SK-N-SH (cell line): ENCODE results near the gene STK16. TPM values are rescaled to one million over a fixed set of nuclear protein-coding genes. Genes with fewer than 3 reads are reported as not detected.

Experiments
- CTCF ChIA-PET: fragments of 300-600, 350-600 bp; formaldehyde crosslinking; extraction: SDS; loops from one replicate; lab custom pipeline; 2021; lab: Yijun Ruan, JAX
- POLR2A ChIA-PET: fragments of 350-600 bp; sonication (Branson Sonifier 250); formaldehyde crosslinking; extraction: SDS; loops from one replicate; lab custom pipeline; 2020; ENCODE audit warnings: antibody characterized with exemption, inconsistent platforms; lab: Yijun Ruan, JAX
- DNase-seq: peaks from one replicate; pipeline ENCODE4 v3.0.0; 2012
- H2AFZ ChIP-seq: fragments of 200-600 bp; sonication (generic); 2 replicates; pipeline ENCODE4 v1.8.1; 2016; ENCODE audit warnings: antibody characterized with exemption, mild to moderate bottlenecking, low read depth
- H3F3A ChIP-seq: fragments of 200-600 bp; sonication (generic); replicated peaks from 2 replicates; pipeline ENCODE3; 2016; ENCODE audit warnings: antibody characterized with exemption, mild to moderate bottlenecking; ENCODE audit not compliant: insufficient read depth
- H3K27ac ChIP-seq, 2 experiments: fragments of 200-500 bp in 1 of 2; fragments of 200-600 bp in 1 of 2; sonication (Bioruptor generic) in 1 of 2; sonication (generic), shearing (Covaris generic) in 1 of 2; 2 replicates each; pipeline versions ENCODE4 v1.5.1 to v1.6.1; 2014 to 2016; ENCODE audit warnings: low read depth in 2 of 2, inconsistent platforms in 1 of 2, low read length in 1 of 2, mild to moderate bottlenecking in 1 of 2, mixed read lengths in 1 of 2
- H3K27me3 ChIP-seq: fragments of 200-600 bp; sonication (generic), shearing (Covaris generic); 2 replicates; pipeline ENCODE4 v1.6.1; 2016; ENCODE audit warnings: mixed run types; ENCODE audit not compliant: insufficient read depth
- H3K36me3 ChIP-seq, 2 experiments: fragments of 200-500 bp in 1 of 2; fragments of 200-600 bp in 1 of 2; sonication (Bioruptor generic) in 1 of 2; sonication (generic) in 1 of 2; replicated peaks in 1 of 2; 2 replicates each; pipeline versions ENCODE3 to v1.5.1; 2014 to 2016; ENCODE audit warnings: low read length in 1 of 2, mild to moderate bottlenecking in 1 of 2; ENCODE audit not compliant: insufficient read depth in 2 of 2, control insufficient read depth in 1 of 2
- H3K4me1 ChIP-seq, 2 experiments: fragments of 200-500 bp in 1 of 2; fragments of 200-600 bp in 1 of 2; sonication (Bioruptor generic) in 1 of 2; sonication (generic), shearing (Covaris generic) in 1 of 2; 2 replicates each; pipeline versions ENCODE4 v1.5.1 to v1.6.1; 2014 to 2016; ENCODE audit warnings: low read depth in 1 of 2, low read length in 1 of 2, mixed run types in 1 of 2; ENCODE audit not compliant: insufficient read depth in 2 of 2, control insufficient read depth in 1 of 2
- H3K4me2 ChIP-seq: fragments of 200-600 bp; sonication (generic), shearing (Covaris generic); 2 replicates; pipeline ENCODE4 v1.6.1; 2017; ENCODE audit warnings: mixed run types
- H3K4me3 ChIP-seq, 2 experiments: fragments of 200-500 bp in 1 of 2; fragments of 200-600 bp in 1 of 2; sonication (Bioruptor generic) in 1 of 2; sonication (generic), shearing (Covaris generic) in 1 of 2; 2 replicates each; pipeline versions ENCODE4 v1.5.1 to v1.8.1; 2014 to 2016; ENCODE audit warnings: low read depth in 2 of 2, inconsistent platforms in 1 of 2, low read length in 1 of 2, mild to moderate bottlenecking in 1 of 2, mixed read lengths in 1 of 2, moderate library complexity in 1 of 2
- H3K79me2 ChIP-seq: fragments of 200-600 bp; sonication (generic); 2 replicates; pipeline ENCODE4 v1.8.1; 2017; ENCODE audit warnings: mild to moderate bottlenecking; ENCODE audit not compliant: insufficient read depth
- H3K9ac ChIP-seq: fragments of 200-600 bp; sonication (generic); 2 replicates; pipeline ENCODE4 v1.6.1; 2017; ENCODE audit warnings: mixed run types
- H3K9me2 ChIP-seq: fragments of 200-600 bp; sonication (generic); 2 replicates; pipeline ENCODE4 v1.6.1; 2017; ENCODE audit warnings: mixed run types
- H3K9me3 ChIP-seq: fragments of 200-600 bp; sonication (generic); 2 replicates; pipeline ENCODE4 v1.6.1; 2017; ENCODE audit warnings: mixed run types, mild to moderate bottlenecking, moderate library complexity
- H4K20me1 ChIP-seq: fragments of 200-600 bp; sonication (generic); 2 replicates; pipeline ENCODE4 v1.6.1; 2017; ENCODE audit warnings: mild to moderate bottlenecking, mixed run types; ENCODE audit not compliant: insufficient read depth
- CHD2 ChIP-seq: fragments of 150-350 bp; IDR thresholded peaks from 2 replicates; pipeline ENCODE4 v1.6.1; 2018; ENCODE audit warnings: low read length; ENCODE audit not compliant: partially characterized antibody
- ELF1 ChIP-seq: IDR thresholded peaks from 2 replicates; pipeline ENCODE4 v1.4.0; 2012
- EZH2phosphoT487 ChIP-seq: fragments of 200-600 bp; sonication (generic); IDR thresholded peaks from 2 replicates; pipeline ENCODE4 v1.6.1; 2017; ENCODE audit warnings: low read depth, mixed run types, mild to moderate bottlenecking, antibody characterized with exemption, moderate library complexity, borderline replicate concordance
- FOSL2 ChIP-seq: IDR thresholded peaks from 2 replicates; pipeline ENCODE4 v1.4.0; 2012; ENCODE audit warnings: low read depth, mild to moderate bottlenecking, moderate library complexity, borderline replicate concordance
- GABPA ChIP-seq: IDR thresholded peaks from 2 replicates; pipeline ENCODE4 v1.4.0; 2012; ENCODE audit warnings: low read depth, mild to moderate bottlenecking
- GATA2 ChIP-seq: sonication (generic); formaldehyde crosslinking; IDR thresholded peaks from 2 replicates; pipeline ENCODE4 v1.5.0; 2020; ENCODE audit warnings: mild to moderate bottlenecking, missing genetic modification reagents
- JUND ChIP-seq: IDR thresholded peaks from 2 replicates; pipeline ENCODE4 v1.4.0; 2012
- POLR2AphosphoS5 ChIP-seq: IDR thresholded peaks from 2 replicates; pipeline ENCODE4 v1.6.1; 2012; ENCODE audit warnings: low read depth, low read length
- RFX5 ChIP-seq: IDR thresholded peaks from 2 replicates; pipeline ENCODE4 v1.6.1; 2012; ENCODE audit warnings: mild to moderate bottlenecking, improper control_type of control experiment, low read length
- RXRA ChIP-seq: IDR thresholded peaks from 2 replicates; pipeline ENCODE4 v1.4.0; 2012; ENCODE audit warnings: low read depth, mild to moderate bottlenecking, borderline replicate concordance
- SIN3A ChIP-seq: IDR thresholded peaks from 2 replicates; pipeline ENCODE4 v1.6.1; 2012; ENCODE audit warnings: low read depth, mild to moderate bottlenecking, low read length, moderate library complexity, borderline replicate concordance
- SMC3 ChIP-seq: IDR thresholded peaks from 2 replicates; pipeline ENCODE4 v1.6.1; 2012; ENCODE audit warnings: low read depth, low read length, improper control_type of control experiment
- TEAD4 ChIP-seq: IDR thresholded peaks from 2 replicates; pipeline ENCODE4 v1.4.0; 2012; ENCODE audit warnings: mild to moderate bottlenecking, borderline replicate concordance; ENCODE audit not compliant: insufficient read depth
- USF1 ChIP-seq: IDR thresholded peaks from 2 replicates; pipeline ENCODE4 v1.4.0; 2012; ENCODE audit warnings: low read depth, borderline replicate concordance
- USF2 ChIP-seq: fragments of 150-350 bp; IDR thresholded peaks from 2 replicates; pipeline ENCODE4 v1.6.1; 2017; ENCODE audit warnings: antibody characterized with exemption, low read length, low read depth, borderline replicate concordance
- YY1 ChIP-seq: IDR thresholded peaks from 2 replicates; pipeline ENCODE4 v1.4.0; 2012; ENCODE audit warnings: low read depth, mild to moderate bottlenecking
- WGBS: methylation state at CpG from one replicate; pipeline ENCODE4 v1.1.6; 2017; ENCODE audit warnings: low lambda C conversion rate; 5-methylcytosine and 5-hydroxymethylcytosine counted together
- polyA plus RNA-seq, 3 experiments: library from polyadenylated mRNA; depleted of rRNA; stranded (reverse); fragments of >200 nt; gene quantifications; 2 replicates each; pipeline ENCODE4 v1.2.3, GENCODE V29; 2012
- TF ChIP-seq, protein P1 (sequence below): fragments of 150-350 bp; IDR thresholded peaks from 2 replicates; pipeline ENCODE4 v1.6.1; 2016; ENCODE audit warnings: mild to moderate bottlenecking, low read depth, low read length
- TF ChIP-seq, protein P2 (sequence below): IDR thresholded peaks from 2 replicates; pipeline ENCODE4 v1.4.0; 2012; ENCODE audit warnings: low read depth
- TF ChIP-seq, protein P3 (sequence below): IDR thresholded peaks from 2 replicates; pipeline ENCODE4; 2012

The STK16 gene
- polyA plus RNA-seq, 1 of the 3 experiments (the other 2 are of a cell fraction) = 57.6 TPM

- no peak overlapping the region for H3K9ac ChIP-seq
- H3K79me2 ChIP-seq = peaks cover 2% of the 10 kb centered on the region; the same call in 1 of the 2 replicates
- peaks cover 1 to 14% of the 10 kb centered on the region in 2 experiments for H3K36me3 ChIP-seq
- H3K4me3 ChIP-seq = no peak overlapping the region
- no peaks in the 10 kb centered on the region for H4K20me1 ChIP-seq
- WGBS = 88% methylated on average over 3 of the region's 5 CpGs
- ChIA-PET CTCF (interaction anchor here (0.7 to 5.5 kb wide), 6 partner anchors 10 to 76 kb away, joined by 3 to 44 read pairs (median 4); no protein-coding TSS in a partner anchor), POLR2A (interaction anchor here (0.7 kb wide), 1 partner anchor 34 kb away, joined by 3 read pairs; no protein-coding TSS in a partner anchor)
- peaks cover 19% of the 10 kb centered on the region for H3F3A ChIP-seq
- H3K9me3 ChIP-seq = no peaks in the 10 kb centered on the region
- no peak overlapping the region for H2AFZ ChIP-seq
- no peak for TF ChIP-seq GABPA
- no peak for TF ChIP-seq SIN3A
- no peak for TF ChIP-seq FOSL2
- TF ChIP-seq SMC3 = no peak
- no peak for TF ChIP-seq ELF1
- TF ChIP-seq TEAD4 = no peak
- no peak for TF ChIP-seq RFX5
- TF ChIP-seq YY1 = no peak
- TF ChIP-seq RXRA = no peak
- no peak for TF ChIP-seq EZH2phosphoT487
- no peak for TF ChIP-seq USF1
- TF ChIP-seq JUND = no peak
- TF ChIP-seq, protein P1, sequence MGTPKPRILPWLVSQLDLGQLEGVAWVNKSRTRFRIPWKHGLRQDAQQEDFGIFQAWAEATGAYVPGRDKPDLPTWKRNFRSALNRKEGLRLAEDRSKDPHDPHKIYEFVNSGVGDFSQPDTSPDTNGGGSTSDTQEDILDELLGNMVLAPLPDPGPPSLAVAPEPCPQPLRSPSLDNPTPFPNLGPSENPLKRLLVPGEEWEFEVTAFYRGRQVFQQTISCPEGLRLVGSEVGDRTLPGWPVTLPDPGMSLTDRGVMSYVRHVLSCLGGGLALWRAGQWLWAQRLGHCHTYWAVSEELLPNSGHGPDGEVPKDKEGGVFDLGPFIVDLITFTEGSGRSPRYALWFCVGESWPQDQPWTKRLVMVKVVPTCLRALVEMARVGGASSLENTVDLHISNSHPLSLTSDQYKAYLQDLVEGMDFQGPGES = no peak
- TF ChIP-seq GATA2 (CRISPR knock-in tag) = no peak
- TF ChIP-seq CHD2 = no peak
- TF ChIP-seq USF2 = no peak
- no peak for TF ChIP-seq POLR2AphosphoS5
- TF ChIP-seq, protein P2, sequence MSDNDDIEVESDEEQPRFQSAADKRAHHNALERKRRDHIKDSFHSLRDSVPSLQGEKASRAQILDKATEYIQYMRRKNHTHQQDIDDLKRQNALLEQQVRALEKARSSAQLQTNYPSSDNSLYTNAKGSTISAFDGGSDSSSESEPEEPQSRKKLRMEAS = no peak
- TF ChIP-seq, protein P3, sequence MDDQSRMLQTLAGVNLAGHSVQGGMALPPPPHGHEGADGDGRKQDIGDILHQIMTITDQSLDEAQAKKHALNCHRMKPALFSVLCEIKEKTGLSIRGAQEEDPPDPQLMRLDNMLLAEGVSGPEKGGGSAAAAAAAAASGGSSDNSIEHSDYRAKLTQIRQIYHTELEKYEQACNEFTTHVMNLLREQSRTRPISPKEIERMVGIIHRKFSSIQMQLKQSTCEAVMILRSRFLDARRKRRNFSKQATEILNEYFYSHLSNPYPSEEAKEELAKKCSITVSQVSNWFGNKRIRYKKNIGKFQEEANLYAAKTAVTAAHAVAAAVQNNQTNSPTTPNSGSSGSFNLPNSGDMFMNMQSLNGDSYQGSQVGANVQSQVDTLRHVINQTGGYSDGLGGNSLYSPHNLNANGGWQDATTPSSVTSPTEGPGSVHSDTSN = no peak
- DNase-seq = no peak
- no peaks in the 10 kb centered on the region for H3K9me2 ChIP-seq
- H3K4me2 ChIP-seq = no peak overlapping the region
- H3K27me3 ChIP-seq = peaks cover 31% of the 10 kb centered on the region
- H3K4me1 ChIP-seq = peaks cover 19 to 22% of the 10 kb centered on the region in 2 experiments; a peak in 3 of 4 replicates
- no peak overlapping the region for H3K27ac ChIP-seq
Measured at GRCh38 chr2:219252084-219252483, 6.8 kb downstream of the STK16 start.
